HL-60/S4 treated with retinoic acid at 250 ng/mL for 4 days and 3 days (cell line): ENCODE measurements around the gene RAD51B.

Source experiments
- in situ Hi-C: fragments of 300-500 bp; cut with MboI; formaldehyde crosslinking; loops from 2 replicates; pipeline ENCODE4 v1.7.0; 2022; ENCODE audit warnings: low sequenced_read_pairs

Gene RAD51B

DNA sequence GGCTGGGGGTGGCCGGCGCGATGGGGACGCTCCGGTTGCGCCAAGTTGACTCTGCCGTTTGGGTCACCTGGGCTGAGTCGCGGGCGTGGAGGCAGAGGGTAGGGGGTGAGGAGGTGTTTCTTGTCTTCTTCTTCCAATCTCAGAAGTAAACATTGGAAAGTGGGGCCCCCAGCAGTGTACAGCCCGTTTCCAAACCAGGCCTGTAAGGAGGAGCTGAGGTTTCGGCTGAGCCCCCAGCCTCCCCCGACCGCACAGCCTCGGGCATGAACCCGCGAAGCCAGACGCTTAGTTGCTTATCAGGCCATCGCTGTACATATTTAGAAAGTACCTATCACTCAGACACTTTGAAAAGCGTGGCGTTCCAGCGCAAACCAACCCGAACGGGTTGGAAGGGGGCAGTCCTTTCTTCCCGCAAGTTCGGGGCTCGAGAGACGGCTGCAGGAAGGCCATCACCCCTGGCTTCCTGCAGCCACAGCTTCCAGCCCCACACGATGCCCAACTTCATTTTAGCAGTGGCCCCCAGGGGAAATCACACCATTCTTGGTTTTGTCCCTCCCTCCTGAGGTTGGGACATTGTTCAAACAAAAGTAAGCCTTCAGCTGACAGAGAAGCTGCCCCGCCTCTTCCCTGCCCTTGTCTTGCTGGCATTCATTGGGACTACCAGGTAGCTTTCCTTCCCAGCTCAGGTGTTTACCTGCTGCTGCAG lies 809.2 kb downstream of the RAD51B start:
- in situ Hi-C loops: no loop called here

GRCh38 chr14:68630081-68630571 lies 810.5 kb downstream of the RAD51B start:
- in situ Hi-C loops: no loop called here

- in situ Hi-C loops: no loop called here
Measured at GRCh38 chr14:68630611-68631393, 811.2 kb downstream of the RAD51B start.

DNA sequence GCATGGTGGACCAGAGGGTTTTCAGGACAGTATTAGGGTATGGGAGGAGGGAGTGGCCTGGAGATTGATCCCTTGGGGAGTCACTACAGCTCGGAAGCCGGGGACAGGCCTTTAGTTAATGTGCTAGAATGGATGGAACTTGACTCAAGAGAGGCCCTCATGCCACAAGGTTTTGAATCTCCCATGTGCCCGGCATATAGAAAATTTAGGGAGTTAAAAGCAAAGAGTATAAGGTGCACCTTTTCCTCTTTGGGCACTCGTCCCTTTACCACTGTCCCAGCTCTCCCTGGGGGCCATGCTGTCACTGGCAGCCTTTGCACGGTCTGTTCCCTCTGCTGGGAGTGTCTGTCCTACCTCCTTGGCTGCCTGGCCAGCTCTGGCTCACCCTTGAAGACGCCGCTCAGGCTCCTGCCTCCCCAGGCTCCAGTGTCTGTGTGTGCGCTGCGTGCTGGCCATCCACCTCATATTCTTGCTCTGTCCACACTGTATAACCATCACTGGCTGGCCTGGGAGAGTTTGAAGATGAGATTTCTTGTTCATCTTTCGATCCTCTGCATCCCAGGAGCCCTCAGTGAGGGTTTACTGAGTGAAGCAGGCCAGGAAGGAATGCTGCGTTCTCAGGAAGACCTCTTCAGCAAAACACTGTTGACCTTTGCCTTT lies 811.9 kb downstream of the RAD51B start:
- in situ Hi-C loops: no loop called here

GRCh38 chr14:68632054-68632895 lies 812.7 kb downstream of the RAD51B start:
- in situ Hi-C loops: no loop called here

DNA sequence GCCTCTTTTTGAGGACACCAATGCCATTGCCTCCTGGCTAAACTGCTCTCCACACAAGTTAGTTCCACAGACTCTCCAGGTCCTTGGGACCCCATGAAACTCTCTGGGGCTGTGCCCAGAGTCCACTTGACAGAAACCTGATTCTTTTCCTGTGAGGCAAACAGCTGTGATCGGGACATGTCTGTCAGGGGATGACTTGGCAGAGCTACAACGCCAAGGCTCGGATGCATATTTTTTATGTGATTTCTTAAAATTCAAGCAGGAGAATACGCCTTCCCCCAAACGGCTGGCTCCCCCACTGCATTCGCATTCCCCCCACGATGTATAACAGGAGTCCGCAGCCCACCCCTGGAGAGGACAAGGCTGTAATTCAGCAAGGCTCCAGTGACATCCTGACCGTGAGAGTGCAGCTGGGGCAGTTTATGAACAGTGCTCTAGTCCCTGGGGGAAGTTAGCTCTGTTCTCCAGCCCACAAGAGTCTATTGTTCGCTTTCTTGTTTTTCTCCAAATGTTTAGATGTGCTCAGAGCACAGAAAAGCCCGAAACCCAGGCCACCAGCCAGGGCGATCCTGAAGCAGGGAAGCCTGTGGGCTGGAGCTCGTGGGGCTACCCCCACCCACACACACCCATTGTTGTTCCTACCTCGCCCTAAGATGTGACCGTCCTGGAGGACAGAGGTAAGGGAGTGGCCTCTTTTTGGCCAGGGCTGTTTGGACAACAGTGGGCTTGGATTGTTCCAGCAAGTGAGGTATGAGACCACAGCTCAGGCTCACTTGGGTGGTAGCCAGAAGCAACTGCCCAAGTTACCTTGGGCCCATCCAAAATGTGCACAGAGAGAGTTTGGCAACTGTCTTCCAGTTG lies 813.8 kb downstream of the RAD51B start:
- in situ Hi-C loops: no loop called here

- in situ Hi-C loops: no loop called here
Measured at GRCh38 chr14:68634332-68634731, 814.8 kb downstream of the RAD51B start.

DNA sequence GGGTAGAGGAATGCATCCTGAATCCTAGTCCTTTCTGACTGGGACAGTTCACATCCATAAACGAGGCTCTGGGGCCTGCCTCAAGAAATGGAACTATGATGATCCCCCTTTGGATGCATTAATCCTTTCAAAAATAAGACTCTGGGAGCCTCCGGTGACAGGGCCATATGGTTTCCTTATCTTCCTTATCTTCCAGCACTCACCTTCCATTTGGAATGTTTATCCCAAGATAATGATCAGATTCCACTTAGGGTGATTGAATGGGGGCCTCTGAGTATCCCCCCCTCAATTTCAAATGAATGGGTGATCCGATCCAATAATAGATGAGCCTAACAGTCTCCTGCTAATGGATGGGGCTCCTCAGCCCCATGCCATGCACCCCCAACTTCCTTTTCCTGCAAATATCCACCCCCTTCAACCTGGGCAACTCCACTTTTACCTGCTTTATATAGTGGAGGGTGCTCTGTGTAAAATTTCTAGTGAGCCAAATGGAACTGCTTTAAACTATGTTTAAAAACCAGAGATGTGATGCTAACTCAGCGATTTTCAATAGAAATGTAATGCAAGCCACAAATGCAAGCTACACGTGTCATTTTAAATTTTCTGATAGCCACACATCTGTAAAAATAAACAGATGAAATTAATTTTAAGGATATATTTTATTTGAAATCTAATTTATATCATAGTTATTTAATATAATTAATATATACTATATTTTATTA lies 815.5 kb downstream of the RAD51B start:
- in situ Hi-C loops: no loop called here

GRCh38 chr14:68636597-68636996 lies 817.0 kb downstream of the RAD51B start:
- in situ Hi-C loops: no loop called here

GRCh38 chr14:68637106-68638021 lies 817.8 kb downstream of the RAD51B start:
- in situ Hi-C loops: no loop called here

- in situ Hi-C loops: no loop called here
Measured at GRCh38 chr14:68638141-68638999, 818.8 kb downstream of the RAD51B start.

DNA sequence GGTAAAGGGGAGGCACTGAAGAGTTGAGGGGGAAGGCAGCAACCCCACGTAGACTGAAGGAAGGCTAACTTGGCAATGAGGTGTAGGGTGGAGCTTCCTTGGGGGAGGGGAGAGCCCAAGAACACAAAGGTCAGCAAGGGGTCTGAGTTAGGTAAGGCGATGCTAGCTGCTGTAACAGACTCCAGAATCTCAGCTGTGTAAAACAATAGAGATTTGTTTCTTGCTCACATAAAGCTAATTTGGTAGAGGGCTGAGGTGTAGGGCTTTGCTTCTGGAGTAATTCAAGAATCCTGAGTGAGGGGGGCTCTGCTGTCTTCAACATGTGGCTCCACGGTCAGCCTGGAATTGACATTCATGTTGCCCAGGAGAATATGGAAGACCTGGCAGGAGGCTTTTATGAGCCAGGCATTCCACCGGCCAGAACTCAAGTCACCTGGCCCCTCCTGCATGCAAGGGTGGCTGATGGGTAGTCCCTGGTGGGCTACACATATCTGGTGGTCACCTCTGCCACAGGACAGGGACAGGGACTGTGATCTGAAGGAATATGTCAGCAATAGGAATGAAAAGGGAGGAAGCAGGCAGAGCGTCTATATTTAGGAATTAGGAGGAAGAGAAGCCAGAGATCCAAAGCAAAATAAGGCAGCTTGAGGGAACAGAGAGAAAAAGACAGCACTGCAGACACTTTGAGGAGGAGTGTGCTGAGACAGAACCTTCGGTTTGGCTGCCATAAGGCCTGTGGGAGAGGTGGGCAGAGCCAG lies 819.6 kb downstream of the RAD51B start:
- in situ Hi-C loops: no loop called here

DNA sequence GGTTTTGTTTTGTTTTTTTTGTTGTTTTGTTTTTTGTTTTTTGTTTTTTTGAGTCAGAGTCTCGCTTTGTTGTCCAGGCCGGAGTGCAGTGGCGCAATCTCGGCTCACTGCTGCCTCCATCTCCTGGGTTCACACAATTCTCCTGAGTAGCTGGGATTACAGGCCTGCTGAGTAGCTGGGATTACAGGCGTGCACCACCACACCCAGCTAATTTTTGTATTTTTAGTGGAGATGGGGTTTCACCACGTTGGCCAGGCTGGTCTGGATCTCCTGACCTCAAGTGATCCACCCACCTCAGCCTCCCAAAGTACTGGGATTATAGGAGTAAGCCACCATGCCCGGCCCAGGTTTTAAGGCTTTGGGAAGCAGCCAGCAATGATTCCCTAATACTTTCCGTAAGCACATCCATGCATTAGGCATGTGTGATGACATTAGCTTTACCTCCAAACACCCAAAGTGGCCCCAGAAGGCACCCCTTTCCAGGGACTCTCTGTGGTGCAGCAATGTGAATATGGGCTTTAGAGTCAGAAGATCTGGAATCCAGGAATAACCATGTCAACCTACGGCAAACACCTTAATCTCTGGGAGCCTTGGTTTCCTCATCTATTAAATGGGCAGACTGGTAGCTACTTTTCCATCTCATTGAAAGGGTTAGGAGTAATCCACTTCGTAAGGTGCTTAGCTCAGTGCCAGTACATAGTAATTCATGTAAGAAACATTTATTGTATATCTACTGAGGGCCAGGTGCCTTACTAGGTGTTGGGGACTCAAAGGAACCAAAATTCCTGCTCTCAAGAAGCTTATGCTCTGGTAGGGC lies 820.4 kb downstream of the RAD51B start:
- in situ Hi-C loops: no loop called here

- in situ Hi-C loops: no loop called here
Measured at GRCh38 chr14:68643673-68644072, 824.1 kb downstream of the RAD51B start.

GRCh38 chr14:68644101-68644500 lies 824.5 kb downstream of the RAD51B start:
- in situ Hi-C loops: no loop called here

- in situ Hi-C loops: no loop called here
Measured at GRCh38 chr14:68645371-68645770, 825.8 kb downstream of the RAD51B start.
